ENCODE measurements around the gene ZNF778.
"Not testable (repeated sequence)": the region's sequence is repeated elsewhere in the genome, so short reads cannot be mapped to it uniquely, and the experiment has no call there.

Gene ZNF778

GRCh38 chr16:89217138-89217387 lies 440 bp upstream of the ZNF778 start:
- DNase-seq (ENCODE audit: low read depth) = no peak

GRCh38 chr16:89219365-89219764 lies 1.9 kb downstream of the ZNF778 start:
- no peak for DNase-seq (ENCODE audit: low read depth)

GRCh38 chr16:89221604-89222003 lies 4.1 kb downstream of the ZNF778 start:
- no peak for DNase-seq (ENCODE audit: low read depth)

- no peak for DNase-seq (ENCODE audit: low read depth)
Observed at GRCh38 chr16:89222931-89223330, 5.4 kb downstream of the ZNF778 start.

- no peak for DNase-seq (ENCODE audit: low read depth)
Observed at GRCh38 chr16:89224665-89225064, 7.2 kb downstream of the ZNF778 start.

GRCh38 chr16:89230255-89230654 lies 12.8 kb downstream of the ZNF778 start:
- no peak for DNase-seq (ENCODE audit: low read depth)

GRCh38 chr16:89232107-89232506 lies 14.6 kb downstream of the ZNF778 start:
- DNase-seq (ENCODE audit: low read depth) = no peak

GRCh38 chr16:89233678-89234490 lies 16.4 kb downstream of the ZNF778 start:
- no peak for DNase-seq (ENCODE audit: low read depth)

- DNase-seq (ENCODE audit: low read depth) = no peak
Observed at GRCh38 chr16:89237733-89238132, 20.2 kb downstream of the ZNF778 start.

- DNase-seq (ENCODE audit: low read depth) = peak; percentile 70
Observed at GRCh38 chr16:89241187-89242007, 23.9 kb downstream of the ZNF778 start.

GRCh38 chr16:89242795-89243200 lies 25.3 kb downstream of the ZNF778 start:
- DNase-seq (ENCODE audit: low read depth) = no peak

GRCh38 chr16:89243664-89244063 lies 26.2 kb downstream of the ZNF778 start:
- DNase-seq (ENCODE audit: low read depth) = no peak

GRCh38 chr16:89244264-89244663 lies 26.8 kb downstream of the ZNF778 start:
- DNase-seq (ENCODE audit: low read depth) = not testable (repeated sequence)

GRCh38 chr16:89244754-89245153 lies 27.3 kb downstream of the ZNF778 start:
- no peak for DNase-seq (ENCODE audit: low read depth)

- no peak for DNase-seq (ENCODE audit: low read depth)
Observed at GRCh38 chr16:89246383-89246902, 28.9 kb downstream of the ZNF778 start.

- DNase-seq (ENCODE audit: low read depth) = peak; percentile 93
Observed at GRCh38 chr16:89246903-89247733, 29.6 kb downstream of the ZNF778 start.

- DNase-seq (ENCODE audit: low read depth) = not testable (repeated sequence)
Observed at GRCh38 chr16:89247734-89248075, 30.2 kb downstream of the ZNF778 start.

GRCh38 chr16:89248196-89248982 lies 30.9 kb downstream of the ZNF778 start:
- no peak for DNase-seq (ENCODE audit: low read depth)

- DNase-seq (ENCODE audit: low read depth) = no peak
Observed at GRCh38 chr16:89253548-89254287, 36.2 kb downstream of the ZNF778 start.

- peak; percentile 77 for DNase-seq (ENCODE audit: low read depth)
Observed at GRCh38 chr16:89256651-89257254, 39.2 kb downstream of the ZNF778 start.
